Esophagus muscularis mucosa (tissue), 4 donors: Measurements from ENCODE around the gene USP46.

Experiments
- CTCF ChIP-seq, 3 experiments: fragments of 200-600 bp in 2 of 3; fragments of 450-650 bp in 1 of 3; sonication (generic) in 2 of 3; IDR thresholded peaks; one replicate each; pipeline ENCODE4 v1.5.1; 2017 to 2019; ENCODE audit warnings: antibody characterized with exemption in 3 of 3, mild to moderate bottlenecking in 2 of 3, moderate library complexity in 1 of 3
- EP300 ChIP-seq: sonication (generic); formaldehyde crosslinking; IDR thresholded peaks from one replicate; pipeline ENCODE4 v1.6.1; 2017; ENCODE audit warnings: antibody characterized with exemption
- POLR2A ChIP-seq: fragments of 450-650 bp; IDR thresholded peaks from one replicate; pipeline ENCODE4 v1.6.1; 2017; ENCODE audit warnings: antibody characterized with exemption, moderate library complexity, mild to moderate bottlenecking, low read depth
- POLR2AphosphoS5 ChIP-seq, 2 donors: sonication (generic); formaldehyde crosslinking; IDR thresholded peaks; one replicate each; pipeline ENCODE4 v1.6.1; 2017; ENCODE audit warnings: antibody characterized with exemption in 2 of 2

- TF ChIP-seq POLR2A (no peak), CTCF (IDR thresholded peaks at IDR 0.05) (no peak), EP300 (no peak), POLR2AphosphoS5 (IDR thresholded peaks at IDR 0.05) (no peak)
Measured at GRCh38 chr4:52684896-52685295, 25.8 kb upstream of the USP46 start.
